SK-MEL-5 (cell line): ENCODE measurements around the gene SOX2. TPM values are rescaled to one million over a fixed set of nuclear protein-coding genes. Genes with fewer than 3 reads are reported as not detected.

ENCODE experiments used
- DNase-seq: peaks from one replicate; pipeline ENCODE4 v3.0.0-alpha.2; 2016; ENCODE audit warnings: low read depth, low spot score
- in situ Hi-C: cut with HindIII; loops from 2 replicates; pipeline ENCODE4 v1.10.0; 2016; ENCODE audit warnings: low sequenced_read_pairs, high pct_unique_total_duplicates, low pct_unique_long_range_greater_than_20kb
- polyA plus RNA-seq, 2 experiments: library from polyadenylated mRNA; depleted of rRNA; stranded (reverse); fragments of >200 nt; gene quantifications; 2 replicates each; pipeline ENCODE4 v1.2.3, GENCODE V29; 2015
- total RNA-seq: library from RNA; depleted of rRNA; stranded (reverse); fragments of >200 nt; shearing (Covaris generic); gene quantifications from 2 replicates; pipeline ENCODE4 v1.2.3, GENCODE V29; 2014; rRNA removed

The SOX2 gene
- total RNA-seq = 0.45 and 1.2 TPM in 2 replicates
- polyA plus RNA-seq (2015; cell fraction: cytosol; rRNA removed) = 1.00 and 1.7 TPM in 2 replicates
- polyA plus RNA-seq (2015; cell fraction: nucleus; rRNA removed) = 0.49 and 1.2 TPM in 2 replicates

GRCh38 chr3:181711325-181712135 lies at the start of gene SOX2:
Gene SOX2 (plus strand): TSS chr3:181711925. CDS start chr3:181712361, 436 bp downstream.
- in situ Hi-C loops = no loop called here
- DNase-seq = peak; percentile 84

- no peak for DNase-seq
- in situ Hi-C loops = no loop called here
These were observed 28.2 kb upstream of the SOX2 start for GRCh38 chr3:181683563-181683962.

DNA sequence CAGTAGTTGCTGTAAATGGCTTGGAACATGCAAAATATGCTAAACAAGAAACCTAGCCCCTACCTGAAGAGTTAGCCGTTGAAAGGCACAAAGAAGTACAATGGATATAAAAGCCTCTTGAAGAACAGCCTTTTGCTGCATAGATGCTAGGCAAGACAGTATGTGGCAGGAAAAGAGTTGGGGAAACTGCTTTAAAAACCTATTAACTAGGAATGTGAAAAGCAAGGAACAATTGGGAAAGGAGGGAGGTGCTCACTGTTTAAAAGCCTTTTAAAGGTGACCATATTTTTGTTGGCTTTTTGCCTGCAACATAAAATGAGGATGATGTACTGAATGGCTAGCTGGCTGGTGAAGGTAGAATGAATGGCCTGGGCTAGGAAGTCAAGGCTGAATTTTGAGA lies 24.5 kb upstream of the SOX2 start:
- DNase-seq = no peak
- in situ Hi-C loops = no loop called here

DNA sequence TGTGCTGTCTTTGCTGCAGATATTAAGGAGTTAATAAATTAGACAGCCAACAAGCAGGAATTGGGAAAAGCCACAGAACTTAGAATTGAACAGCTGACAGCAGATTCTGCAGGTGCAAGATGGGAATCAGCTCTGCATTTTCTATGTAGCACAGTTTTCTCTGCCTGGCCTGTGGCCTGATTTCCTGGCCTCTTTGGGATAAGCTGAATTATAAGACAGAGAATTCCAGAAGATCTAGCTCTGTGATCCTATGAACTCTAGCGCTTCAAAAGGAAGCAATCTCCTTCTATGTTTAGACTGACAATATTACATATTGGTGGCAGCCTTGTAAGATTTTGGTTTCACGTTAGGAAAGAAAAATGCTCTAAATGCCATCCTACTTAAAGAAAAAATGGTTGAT lies 24.0 kb upstream of the SOX2 start:
- no peak for DNase-seq
- in situ Hi-C loops = no loop called here

- DNase-seq = no peak
- in situ Hi-C loops = no loop called here
These were observed 22.2 kb upstream of the SOX2 start for GRCh38 chr3:181689546-181689945.

GRCh38 chr3:181690769-181691168 lies 21.0 kb upstream of the SOX2 start:
- DNase-seq = no peak
- in situ Hi-C loops = no loop called here

DNA sequence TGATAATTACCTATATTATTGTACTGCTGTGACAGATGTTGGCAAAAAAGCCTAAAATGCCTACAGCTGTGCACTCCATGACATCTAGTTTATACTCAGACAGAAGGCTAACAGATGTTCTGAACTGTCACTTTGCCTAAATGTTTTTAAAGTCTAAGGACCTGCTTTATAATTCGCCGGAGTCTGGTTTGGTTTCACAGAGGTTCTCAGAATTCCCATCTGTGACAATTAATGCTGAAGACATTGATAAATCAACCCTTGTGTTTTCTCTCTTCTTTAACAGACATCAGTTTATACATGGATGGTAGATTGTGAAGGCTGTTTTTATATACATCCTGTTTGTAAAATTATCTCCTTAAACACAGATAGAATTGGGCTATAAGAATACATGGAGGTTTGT lies 19.8 kb upstream of the SOX2 start:
- no peak for DNase-seq
- in situ Hi-C loops = no loop called here

GRCh38 chr3:181692311-181693145 lies 19.2 kb upstream of the SOX2 start:
- DNase-seq = no peak
- in situ Hi-C loops = no loop called here

DNA sequence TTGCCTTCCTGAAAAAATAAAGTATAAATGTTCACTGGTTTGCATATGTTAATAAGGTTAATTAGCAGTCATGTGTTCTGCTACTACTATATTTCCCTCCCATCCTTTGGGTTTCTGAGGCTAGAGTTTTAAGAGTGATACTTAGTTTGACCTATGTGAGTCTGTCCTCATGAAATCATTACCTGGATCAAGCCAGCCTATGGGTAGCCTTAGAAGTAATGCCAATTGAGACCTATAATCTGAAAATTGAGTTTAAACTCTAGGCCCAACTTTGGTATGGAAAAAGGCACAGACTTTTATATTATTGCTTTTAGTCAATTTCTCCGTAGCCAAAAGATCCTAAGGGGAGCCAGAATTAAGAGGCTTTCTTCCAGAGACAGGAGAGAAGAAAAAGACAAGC lies 18.4 kb upstream of the SOX2 start:
- no peak for DNase-seq
- in situ Hi-C loops = no loop called here

GRCh38 chr3:181694805-181695660 lies 16.7 kb upstream of the SOX2 start:
- DNase-seq = no peak
- in situ Hi-C loops = no loop called here

DNA sequence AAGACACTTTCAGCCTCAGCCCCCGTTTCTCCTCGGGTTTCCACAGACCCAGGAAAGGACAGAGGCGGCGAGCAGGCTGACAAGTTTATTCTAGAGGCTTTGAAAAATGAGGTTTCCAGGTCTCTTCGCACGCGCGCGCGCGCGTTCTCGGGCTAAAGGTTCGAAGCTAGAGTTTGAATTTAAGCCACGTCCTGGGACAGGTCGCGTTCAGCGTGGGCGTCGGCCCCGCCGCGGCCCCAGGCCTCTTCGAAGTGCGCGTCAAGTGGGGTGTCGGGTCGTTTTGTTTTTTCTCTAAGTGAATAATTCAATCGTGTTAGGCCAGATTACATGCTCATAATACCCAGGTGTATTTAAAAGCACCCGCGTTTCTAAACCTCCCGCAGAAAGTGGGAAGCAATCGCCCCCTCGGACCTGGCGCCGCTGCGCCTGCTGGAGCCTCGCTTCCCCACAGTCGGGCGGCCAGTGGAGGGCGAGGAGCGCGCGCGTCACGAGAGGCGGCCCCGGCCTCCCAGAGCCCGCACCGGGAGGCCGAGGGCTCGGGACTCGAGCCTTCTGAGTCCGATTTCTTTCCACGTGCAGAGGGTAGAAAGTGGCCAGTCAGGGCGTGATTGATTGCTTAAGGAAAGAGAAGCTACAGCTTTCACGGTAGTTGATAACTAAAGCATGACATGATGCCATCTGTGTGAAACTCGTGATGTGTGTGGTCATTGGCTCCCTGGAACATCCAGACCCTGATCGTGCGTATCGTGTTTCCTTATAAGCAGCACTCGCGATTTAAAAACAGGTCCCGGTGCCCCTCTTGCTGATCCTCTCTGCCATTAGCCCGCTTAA lies 15.8 kb upstream of the SOX2 start:
- DNase-seq = no peak
- in situ Hi-C loops = no loop called here

DNA sequence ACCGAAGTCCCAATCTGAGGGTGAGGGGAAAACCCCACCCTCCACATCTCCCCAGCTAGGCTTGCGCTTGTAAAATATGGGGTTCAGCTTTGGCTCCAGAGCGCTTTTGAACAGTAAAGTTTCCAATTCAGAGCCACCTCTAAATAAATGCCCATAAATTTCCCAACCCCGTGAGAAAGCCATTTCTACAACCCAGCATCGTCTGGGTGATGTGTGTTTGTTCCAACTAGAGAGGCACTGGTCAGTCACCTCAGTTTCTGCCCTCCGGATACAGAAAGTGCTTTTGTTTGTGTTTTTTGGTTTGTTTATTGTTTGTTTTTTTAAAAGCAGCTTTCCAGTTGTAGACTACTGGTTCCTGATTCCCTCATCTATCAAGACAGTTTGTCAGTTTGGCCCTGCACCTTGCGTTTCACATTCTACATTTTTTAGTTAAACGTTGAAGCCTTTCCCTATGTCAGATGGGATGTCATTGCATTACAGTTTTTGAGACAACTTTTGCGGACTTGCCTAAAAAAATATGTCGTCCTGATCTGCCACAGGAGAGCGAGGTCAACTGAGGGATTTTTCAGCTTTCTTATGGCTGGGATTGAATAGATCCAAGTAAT lies 15.0 kb upstream of the SOX2 start:
- no peak for DNase-seq
- in situ Hi-C loops = no loop called here

GRCh38 chr3:181698263-181698954 lies 13.3 kb upstream of the SOX2 start:
- in situ Hi-C loops = no loop called here
- no peak for DNase-seq

DNA sequence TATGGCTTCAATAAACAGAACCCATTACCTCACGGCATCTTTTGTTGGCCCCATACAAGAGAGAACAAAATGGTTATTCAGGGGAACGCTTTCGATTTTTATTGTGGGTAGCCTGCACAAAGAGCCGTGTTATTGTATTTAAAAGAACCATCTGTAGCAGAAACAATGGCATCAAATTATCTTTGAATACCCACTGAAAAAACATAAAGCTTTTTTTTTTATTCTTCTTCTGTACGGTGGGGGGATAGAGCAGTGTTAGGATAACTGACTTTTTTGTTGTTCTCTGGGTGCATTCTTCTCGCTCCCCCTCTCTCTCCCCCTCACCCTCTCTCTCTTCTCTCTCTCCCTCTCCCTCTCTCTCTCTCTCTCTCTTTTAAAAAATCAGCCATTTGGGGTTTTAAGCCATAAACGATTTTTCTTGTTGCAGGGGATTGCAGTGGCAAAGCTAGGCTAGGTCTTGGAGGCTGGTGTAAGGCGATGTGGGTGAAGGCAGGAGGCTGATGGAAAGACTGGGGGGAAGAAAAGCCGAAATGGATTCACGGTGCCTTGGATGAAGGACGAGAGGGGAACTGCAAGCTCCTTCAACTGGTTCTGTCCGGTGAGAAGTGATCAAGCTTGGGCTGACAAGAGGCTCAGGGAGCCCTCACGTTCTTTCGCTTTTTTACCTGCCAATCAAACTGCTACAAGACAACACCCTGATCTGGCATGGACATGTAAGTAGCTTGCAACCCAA lies 12.4 kb upstream of the SOX2 start:
- peak; percentile 43 for DNase-seq
- in situ Hi-C loops = no loop called here
